Fibroblast of lung (primary cell): ENCODE results near the gene ACY1.

Source experiments
- CTCF ChIP-seq, 2 donors: IDR thresholded peaks in 1 of 2; conservative IDR thresholded peaks in 1 of 2; 1 replicate in 1 of 2; 2 replicates in 1 of 2; pipeline ENCODE4 v1.5.1; 2011 to 2012; ENCODE audit warnings: low read length in 2 of 2, control low read depth in 1 of 2, inconsistent platforms in 1 of 2, low read depth in 1 of 2, mild to moderate bottlenecking in 1 of 2
- EZH2 ChIP-seq: IDR thresholded peaks from 2 replicates; pipeline ENCODE4 v1.5.1; 2012; ENCODE audit warnings: low read length, control low read depth, mild to moderate bottlenecking; ENCODE audit errors: missing control alignments

GRCh38 chr3:52007291-52007690 lies 24.0 kb downstream of the ACY1 start:
- TF ChIP-seq EZH2 (no peak), CTCF (conservative IDR thresholded peaks at IDR 0.05 in 1 of 2, IDR thresholded peaks at IDR 0.05 in 1 of 2; ENCODE audit: low read depth in 1 of 2, low read length in 2 of 2) (no peak)
